ENCODE measurements around the gene RPIA.
"Not testable (repeated sequence)": the region's sequence is repeated elsewhere in the genome, so short reads cannot be mapped to it uniquely, and the experiment has no call there.

The RPIA gene

DNA sequence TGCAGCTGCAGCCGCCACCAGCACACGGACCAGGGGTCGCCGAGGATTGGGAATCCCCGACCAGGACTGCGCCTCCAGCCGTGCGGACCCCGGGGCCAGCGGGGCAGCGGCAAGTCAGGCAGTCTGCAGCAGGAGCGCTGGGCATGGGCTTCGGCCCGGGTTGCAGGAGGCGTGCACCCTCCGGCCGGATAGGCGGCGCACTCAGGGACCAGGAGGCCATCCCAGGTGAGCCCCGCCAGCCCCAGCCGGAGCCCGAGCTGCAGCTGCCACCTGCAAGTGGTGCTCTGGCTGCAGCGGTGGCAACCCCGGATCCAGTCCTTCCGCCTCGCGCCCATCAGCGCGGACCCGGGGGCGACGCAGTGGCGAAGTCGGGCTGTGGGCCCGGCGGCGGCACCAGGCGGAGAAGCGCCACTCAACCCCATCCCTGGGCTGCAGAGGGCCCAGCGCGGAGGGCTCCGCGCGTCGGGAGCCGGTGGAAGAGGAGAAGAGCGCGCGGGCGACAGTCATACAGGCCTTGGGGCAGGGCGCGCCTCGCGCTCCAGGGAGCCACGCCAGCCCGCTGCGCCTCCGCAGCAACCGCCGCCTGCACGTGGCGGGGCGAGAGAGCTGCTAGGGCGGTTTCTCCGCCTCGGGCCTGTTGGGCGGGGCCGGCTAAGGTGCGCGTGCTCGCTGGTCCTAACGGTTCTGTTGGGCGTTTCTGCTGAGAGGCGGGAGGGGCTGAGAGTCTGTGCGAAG, 73.8 kb downstream of the RPIA start:
- H3K27me3 Mint-ChIP-seq = peaks cover 6% of the 10 kb centered on the region

DNA sequence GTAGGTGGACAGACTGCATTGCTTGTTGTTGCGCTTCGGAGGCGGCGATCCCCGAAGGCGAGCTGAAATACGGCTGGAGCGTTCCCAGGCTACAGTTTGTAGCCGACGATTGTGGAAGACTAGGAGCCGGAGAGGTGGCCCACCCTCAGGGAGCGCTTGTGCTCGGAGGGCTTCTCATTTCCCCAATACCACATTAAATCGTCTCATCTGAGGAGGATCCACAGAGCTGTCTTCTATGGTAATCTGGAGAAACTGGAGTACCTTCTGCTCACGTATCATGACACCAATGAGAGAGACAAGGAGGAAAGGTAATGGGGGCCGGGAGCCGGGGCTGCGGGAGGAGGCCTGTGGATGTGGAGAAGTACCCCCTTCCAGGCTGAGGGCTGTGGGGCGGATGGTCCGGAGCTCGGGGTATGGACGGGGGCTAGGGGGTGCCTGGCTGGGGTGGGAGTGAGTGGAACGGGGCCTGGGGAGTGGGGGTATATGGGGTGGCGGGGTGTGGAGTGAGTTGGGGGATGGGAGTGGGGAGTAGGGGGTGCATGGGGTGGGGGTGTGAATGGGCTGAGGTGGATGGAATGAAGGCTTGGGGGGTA, 74.5 kb downstream of the RPIA start:
- peaks cover 11% of the 10 kb centered on the region for H3K4me1 Mint-ChIP-seq
- peak overlapping the region; percentile 77 for H3K27ac Mint-ChIP-seq
- H3K27me3 Mint-ChIP-seq, H3K9me3 Mint-ChIP-seq, H3K36me3 Mint-ChIP-seq: not testable (repeated sequence)
- peak overlapping the region; percentile 83 for H3K4me3 Mint-ChIP-seq

More for the DNA sequence above, 73.8 kb downstream of the RPIA start:
- Mint-ChIP-seq H3K36me3 (peaks cover 2% of the 10 kb centered on the region), H3K27ac (no peak overlapping the region), H3K9me3 (no peaks in the 10 kb centered on the region), H3K4me1 (peaks cover 11% of the 10 kb centered on the region), H3K4me3 (peak overlapping the region; percentile 83)

DNA sequence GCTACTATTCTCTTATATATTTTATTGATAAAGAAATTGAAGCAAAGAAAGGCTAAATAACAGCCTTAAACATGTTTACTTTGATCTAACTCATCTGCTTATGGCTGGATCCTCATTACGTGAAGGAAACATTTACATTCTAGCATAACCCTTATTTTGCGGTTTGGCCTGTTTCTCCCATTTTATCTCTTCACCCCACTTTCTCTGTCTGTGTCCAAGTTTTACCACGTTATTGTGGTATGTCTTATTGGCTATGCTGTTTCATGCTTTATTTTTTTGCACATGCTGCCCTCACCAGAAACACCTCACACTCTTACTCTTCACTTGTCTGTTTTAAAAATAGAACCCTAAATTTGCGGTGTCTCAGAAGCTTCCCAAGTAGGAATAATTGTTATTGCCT, 78.5 kb downstream of the RPIA start:
- H3K36me3 Mint-ChIP-seq = no peaks in the 10 kb centered on the region
- peaks cover 6% of the 10 kb centered on the region for H3K27me3 Mint-ChIP-seq
- peaks cover 9% of the 10 kb centered on the region for H3K4me1 Mint-ChIP-seq
- no peaks in the 10 kb centered on the region for H3K9me3 Mint-ChIP-seq
- no peak overlapping the region for H3K4me3 Mint-ChIP-seq
- no peak overlapping the region for H3K27ac Mint-ChIP-seq

DNA sequence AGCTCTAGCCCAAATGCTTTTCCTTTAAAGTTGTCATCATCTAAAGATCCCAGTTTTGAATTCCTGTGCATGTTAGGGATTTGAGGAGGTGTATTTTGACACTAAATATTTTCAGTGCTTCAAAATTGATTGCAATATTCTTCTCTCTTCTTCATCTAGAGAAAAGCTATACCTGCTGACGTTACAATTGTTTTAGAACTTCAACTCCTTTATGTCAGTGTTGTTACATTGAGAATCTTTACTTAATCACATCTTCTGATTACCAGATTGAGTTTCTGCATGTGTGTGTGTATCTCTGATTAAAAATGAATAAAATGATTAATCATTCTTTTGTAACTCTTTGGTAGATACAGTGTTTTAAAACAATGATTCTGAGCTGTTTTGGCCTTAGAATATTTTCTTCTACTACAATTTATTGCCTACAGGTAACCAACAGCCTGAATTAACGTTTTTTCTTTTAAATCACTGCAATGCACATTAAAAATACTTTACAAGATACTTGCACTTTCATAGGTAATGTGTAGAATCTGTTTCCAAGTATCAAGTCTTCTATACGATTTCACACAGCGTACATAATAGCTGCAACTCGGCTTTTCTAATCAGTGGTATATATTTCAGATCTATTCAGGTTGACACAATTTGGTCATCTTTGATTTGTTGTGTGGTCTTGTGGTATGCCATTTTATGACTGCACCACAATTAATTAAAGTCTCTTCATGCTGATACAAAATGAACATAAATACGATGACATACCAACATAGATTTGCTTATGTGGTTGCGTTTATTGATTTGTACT, 82.0 kb downstream of the RPIA start:
- not testable (repeated sequence) for H3K4me1 Mint-ChIP-seq, H3K27me3 Mint-ChIP-seq, H3K36me3 Mint-ChIP-seq, H3K9me3 Mint-ChIP-seq, H3K27ac Mint-ChIP-seq, H3K4me3 Mint-ChIP-seq

DNA sequence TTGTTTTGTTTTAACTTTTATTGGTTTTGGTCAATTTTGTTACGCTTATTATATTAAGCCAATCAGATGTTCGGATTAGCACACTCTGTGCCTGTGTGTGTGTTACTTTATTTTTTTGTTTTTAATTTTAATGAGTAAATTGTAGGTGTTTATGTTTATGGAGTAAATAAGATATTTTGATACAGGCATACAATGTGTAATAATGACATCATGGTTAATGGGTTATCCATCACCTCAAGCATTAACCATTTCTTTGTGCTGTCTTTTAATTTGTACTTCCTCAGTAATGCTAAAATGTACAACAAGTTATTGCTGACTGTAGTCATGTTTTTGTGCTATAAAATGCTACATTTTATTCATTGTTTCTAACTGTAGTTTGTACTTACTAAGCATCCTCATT, 97.7 kb downstream of the RPIA start:
- not testable (repeated sequence) for H3K9me3 Mint-ChIP-seq, H3K36me3 Mint-ChIP-seq, H3K4me3 Mint-ChIP-seq, H3K27ac Mint-ChIP-seq, H3K27me3 Mint-ChIP-seq, H3K4me1 Mint-ChIP-seq

DNA sequence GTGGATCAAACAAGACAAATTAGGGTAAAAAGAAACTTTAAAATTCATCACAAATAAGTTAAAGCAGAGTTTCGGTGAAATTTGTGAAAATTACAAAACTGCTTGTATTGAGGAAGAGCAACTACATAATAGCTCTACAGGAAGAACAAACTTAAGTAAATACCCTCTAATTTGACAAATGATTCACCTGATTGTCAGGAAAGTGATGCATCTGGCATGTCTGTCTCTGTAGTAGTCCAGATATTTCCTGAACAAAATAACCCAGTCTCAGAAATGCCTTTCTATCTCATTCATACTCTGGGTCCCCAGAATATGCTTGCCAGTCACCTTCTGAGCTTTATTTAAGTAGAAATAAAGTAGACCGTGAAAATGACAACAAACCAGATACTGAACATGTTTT, 104.5 kb downstream of the RPIA start:
- H3K4me3 Mint-ChIP-seq, H3K27me3 Mint-ChIP-seq, H3K36me3 Mint-ChIP-seq, H3K9me3 Mint-ChIP-seq, H3K27ac Mint-ChIP-seq, H3K4me1 Mint-ChIP-seq: not testable (repeated sequence)

DNA sequence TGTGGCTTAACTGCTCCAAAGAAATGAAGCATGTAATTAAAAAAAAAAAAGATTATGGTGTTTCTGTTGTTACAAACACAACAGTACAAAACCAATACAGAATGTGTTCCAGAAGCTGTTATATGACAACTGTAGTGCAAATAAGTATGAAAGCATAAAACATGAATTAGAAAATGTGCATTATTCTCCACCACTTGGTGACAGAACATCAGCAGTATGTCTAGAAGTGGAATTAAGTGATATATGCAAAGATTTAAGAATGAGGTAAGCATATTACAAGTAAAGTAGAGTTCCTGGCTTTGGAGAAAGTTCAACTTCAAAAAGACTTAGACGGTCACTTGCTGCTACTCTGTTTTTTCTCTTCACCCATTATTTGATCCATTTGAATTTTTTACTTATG, 105.0 kb downstream of the RPIA start:
- not testable (repeated sequence) for H3K36me3 Mint-ChIP-seq, H3K27me3 Mint-ChIP-seq, H3K27ac Mint-ChIP-seq, H3K9me3 Mint-ChIP-seq, H3K4me3 Mint-ChIP-seq, H3K4me1 Mint-ChIP-seq

DNA sequence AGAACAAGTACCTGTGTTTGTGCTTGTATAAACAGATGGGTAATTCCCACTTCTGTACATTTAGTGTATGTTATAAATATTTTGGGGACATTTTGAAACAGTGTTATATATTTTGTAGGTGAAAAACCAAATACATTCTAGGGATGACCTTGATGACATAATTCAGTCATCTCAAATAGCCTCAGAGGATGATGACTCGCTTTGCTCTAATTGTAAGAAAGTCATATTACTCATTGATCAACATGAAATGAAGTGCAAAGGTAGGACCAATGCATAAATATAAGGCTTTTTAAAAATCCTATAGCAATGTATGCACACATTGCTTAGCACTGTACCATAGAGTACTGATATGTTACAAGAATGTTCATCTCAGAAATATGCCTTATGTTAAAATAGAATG, 105.7 kb downstream of the RPIA start:
- not testable (repeated sequence) for H3K9me3 Mint-ChIP-seq, H3K4me3 Mint-ChIP-seq, H3K27me3 Mint-ChIP-seq, H3K27ac Mint-ChIP-seq, H3K36me3 Mint-ChIP-seq, H3K4me1 Mint-ChIP-seq

Measured in activated naive CD4-positive, alpha-beta T cell treated with anti-CD3 and anti-CD28 coated beads, Interleukin-2, amount 50 U/mL, for 24 hours (primary cell).